Activated effector memory CD4-positive, alpha-beta T cell treated with Interleukin-2 at 50 U/mL for 16 hours (primary cell): ENCODE measurements around the gene FAM3D.
A peak's percentile ranks its signal among the peaks of the same experiment; 100 is the strongest.

ENCODE experiments used
- DNase-seq: peaks from one replicate; pipeline ENCODE4 v3.0.0-alpha.2; 2020

The FAM3D gene

GRCh38 chr3:58652624-58653023 is 13.9 kb downstream of the FAM3D start:
- DNase-seq: no peak

GRCh38 chr3:58651276-58651675 is 15.3 kb downstream of the FAM3D start:
- no peak for DNase-seq

- no peak for DNase-seq
These were observed 19.0 kb downstream of the FAM3D start for GRCh38 chr3:58647381-58648141.

- no peak for DNase-seq
These were observed 20.1 kb downstream of the FAM3D start for GRCh38 chr3:58646503-58646902.

GRCh38 chr3:58645726-58646125 is 20.8 kb downstream of the FAM3D start:
- DNase-seq: no peak

- no peak for DNase-seq
These were observed 23.7 kb downstream of the FAM3D start for GRCh38 chr3:58642846-58643245.

- peak; percentile 7 for DNase-seq
These were observed 25.7 kb downstream of the FAM3D start for GRCh38 chr3:58640700-58641372.

- no peak for DNase-seq
These were observed 26.7 kb downstream of the FAM3D start for GRCh38 chr3:58639842-58640241.

- no peak for DNase-seq
These were observed 27.6 kb downstream of the FAM3D start for GRCh38 chr3:58639001-58639400.

GRCh38 chr3:58638591-58638990 is 28.0 kb downstream of the FAM3D start:
- DNase-seq: no peak

- DNase-seq: no peak
These were observed 29.1 kb downstream of the FAM3D start for GRCh38 chr3:58637509-58637908.

- DNase-seq: no peak
These were observed 30.9 kb downstream of the FAM3D start for GRCh38 chr3:58635371-58636285.

GRCh38 chr3:58633157-58633865 is 33.3 kb downstream of the FAM3D start:
- no peak for DNase-seq

GRCh38 chr3:58631742-58632141 is 34.8 kb downstream of the FAM3D start:
- no peak for DNase-seq

- DNase-seq: no peak
These were observed 35.9 kb downstream of the FAM3D start for GRCh38 chr3:58630710-58631092.

GRCh38 chr3:58630076-58630709 is 36.4 kb downstream of the FAM3D start:
- peak; percentile 14 for DNase-seq

- no peak for DNase-seq
These were observed 36.9 kb downstream of the FAM3D start for GRCh38 chr3:58629629-58630028.

GRCh38 chr3:58628823-58629562 is 37.6 kb downstream of the FAM3D start:
- no peak for DNase-seq

GRCh38 chr3:58627941-58628340 is 38.6 kb downstream of the FAM3D start:
- no peak for DNase-seq

GRCh38 chr3:58627570-58627885 is 39.0 kb downstream of the FAM3D start:
- no peak for DNase-seq

GRCh38 chr3:58626841-58627569 is 39.6 kb downstream of the FAM3D start:
- DNase-seq: no peak
